ENCODE measurements around the gene HBA1. TPM values are rescaled to one million over a fixed set of nuclear protein-coding genes. Genes with fewer than 3 reads are reported as not detected.

Gene HBA1
- 5,051 TPM for total RNA-seq

DNA sequence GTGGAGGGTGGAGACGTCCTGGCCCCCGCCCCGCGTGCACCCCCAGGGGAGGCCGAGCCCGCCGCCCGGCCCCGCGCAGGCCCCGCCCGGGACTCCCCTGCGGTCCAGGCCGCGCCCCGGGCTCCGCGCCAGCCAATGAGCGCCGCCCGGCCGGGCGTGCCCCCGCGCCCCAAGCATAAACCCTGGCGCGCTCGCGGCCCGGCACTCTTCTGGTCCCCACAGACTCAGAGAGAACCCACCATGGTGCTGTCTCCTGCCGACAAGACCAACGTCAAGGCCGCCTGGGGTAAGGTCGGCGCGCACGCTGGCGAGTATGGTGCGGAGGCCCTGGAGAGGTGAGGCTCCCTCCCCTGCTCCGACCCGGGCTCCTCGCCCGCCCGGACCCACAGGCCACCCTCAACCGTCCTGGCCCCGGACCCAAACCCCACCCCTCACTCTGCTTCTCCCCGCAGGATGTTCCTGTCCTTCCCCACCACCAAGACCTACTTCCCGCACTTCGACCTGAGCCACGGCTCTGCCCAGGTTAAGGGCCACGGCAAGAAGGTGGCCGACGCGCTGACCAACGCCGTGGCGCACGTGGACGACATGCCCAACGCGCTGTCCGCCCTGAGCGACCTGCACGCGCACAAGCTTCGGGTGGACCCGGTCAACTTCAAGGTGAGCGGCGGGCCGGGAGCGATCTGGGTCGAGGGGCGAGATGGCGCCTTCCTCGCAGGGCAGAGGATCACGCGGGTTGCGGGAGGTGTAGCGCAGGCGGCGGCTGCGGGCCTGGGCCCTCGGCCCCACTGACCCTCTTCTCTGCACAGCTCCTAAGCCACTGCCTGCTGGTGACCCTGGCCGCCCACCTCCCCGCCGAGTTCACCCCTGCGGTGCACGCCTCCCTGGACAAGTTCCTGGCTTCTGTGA is at the start of gene HBA1:
Gene HBA1, plus strand, starts transcription at position 204 of the 906 bp plus-strand sequence. Its CDS starts 37 bp downstream, at position 241.

DNA sequence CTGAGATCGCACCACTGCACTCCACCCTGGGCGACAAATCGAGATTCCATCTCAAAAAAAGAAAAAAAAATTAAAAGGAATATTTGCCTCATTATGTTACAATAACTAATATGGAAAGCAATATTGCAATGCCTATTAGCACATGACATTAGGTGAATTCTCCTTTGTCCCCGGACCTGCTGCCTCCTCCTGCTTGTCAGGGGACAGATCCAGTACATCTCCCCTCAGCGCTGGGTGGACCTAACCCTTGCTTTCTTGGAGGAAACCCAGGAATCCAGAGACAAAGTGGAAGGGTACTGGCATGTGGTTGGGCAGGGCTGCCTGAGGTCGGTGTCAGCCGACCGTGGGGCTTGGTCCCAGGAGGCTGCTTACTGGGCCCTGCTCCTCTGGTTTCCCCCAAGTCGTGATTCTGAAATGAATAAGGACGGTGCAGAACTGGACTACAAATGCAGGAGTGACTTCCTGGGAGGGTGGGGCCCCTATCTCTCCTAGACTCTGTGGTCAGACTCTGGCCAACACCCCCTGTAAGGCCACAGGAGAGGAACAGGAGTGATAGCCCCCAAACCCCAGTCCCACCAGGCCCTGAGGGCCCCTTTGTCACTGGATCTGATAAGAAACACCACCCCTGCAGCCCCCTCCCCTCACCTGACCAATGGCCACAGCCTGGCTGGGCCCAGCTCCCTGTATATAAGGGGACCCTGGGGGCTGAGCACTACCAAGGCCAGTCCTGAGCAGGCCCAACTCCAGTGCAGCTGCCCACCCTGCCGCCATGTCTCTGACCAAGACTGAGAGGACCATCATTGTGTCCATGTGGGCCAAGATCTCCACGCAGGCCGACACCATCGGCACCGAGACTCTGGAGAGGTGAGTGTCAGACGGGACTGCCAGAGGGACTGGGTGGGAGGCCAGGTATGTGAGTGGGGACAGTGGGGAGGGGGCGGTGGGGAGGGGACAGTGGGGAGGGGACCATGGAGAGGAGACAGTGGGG is 24.0 kb upstream of the HBA1 start, which contains the start of gene HBZ:
Gene HBZ, plus strand, starts transcription at position 504 of the 988 bp plus-strand sequence. Its CDS starts 266 bp downstream, at position 770.

DNA sequence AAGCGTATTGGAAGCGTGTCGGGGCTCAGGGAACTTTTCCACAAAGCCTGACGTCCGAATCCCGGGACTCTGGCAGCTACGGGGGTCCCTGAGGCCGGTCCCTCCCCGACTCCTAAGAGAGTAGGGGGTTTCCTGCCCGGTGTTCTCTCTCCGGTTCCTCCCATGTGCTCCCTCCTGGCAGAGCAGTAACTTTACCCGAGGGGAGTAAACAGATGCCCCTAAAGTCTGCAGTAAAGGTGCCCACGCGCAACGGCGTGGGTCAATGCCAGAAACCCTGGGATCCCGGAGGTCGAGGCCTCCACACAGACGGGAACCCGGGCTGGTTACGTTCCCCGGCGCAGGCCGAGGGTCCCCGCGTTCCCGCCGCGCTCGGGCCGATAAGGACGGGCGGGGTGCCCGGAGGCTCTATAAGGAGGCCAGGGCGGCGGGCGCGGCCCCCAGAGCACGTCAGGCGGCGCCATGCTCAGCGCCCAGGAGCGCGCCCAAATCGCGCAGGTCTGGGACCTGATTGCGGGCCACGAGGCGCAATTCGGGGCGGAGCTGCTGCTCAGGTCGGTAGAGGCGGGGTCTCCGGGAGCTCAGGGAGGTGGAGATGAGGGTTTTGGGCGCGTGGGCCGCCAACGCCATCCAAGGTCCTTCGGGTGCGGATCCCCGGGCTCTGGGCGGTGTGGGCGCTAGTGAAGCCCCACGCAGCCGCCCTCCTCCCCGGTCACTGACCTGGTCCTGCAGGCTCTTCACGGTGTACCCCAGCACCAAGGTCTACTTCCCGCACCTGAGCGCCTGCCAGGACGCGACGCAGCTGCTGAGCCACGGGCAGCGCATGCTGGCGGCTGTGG is 10.7 kb upstream of the HBA1 start, which contains the start of gene HBM:
Gene HBM, plus strand, starts transcription at position 440 of the 836 bp plus-strand sequence. Its CDS starts 20 bp downstream, at position 460.

DNA sequence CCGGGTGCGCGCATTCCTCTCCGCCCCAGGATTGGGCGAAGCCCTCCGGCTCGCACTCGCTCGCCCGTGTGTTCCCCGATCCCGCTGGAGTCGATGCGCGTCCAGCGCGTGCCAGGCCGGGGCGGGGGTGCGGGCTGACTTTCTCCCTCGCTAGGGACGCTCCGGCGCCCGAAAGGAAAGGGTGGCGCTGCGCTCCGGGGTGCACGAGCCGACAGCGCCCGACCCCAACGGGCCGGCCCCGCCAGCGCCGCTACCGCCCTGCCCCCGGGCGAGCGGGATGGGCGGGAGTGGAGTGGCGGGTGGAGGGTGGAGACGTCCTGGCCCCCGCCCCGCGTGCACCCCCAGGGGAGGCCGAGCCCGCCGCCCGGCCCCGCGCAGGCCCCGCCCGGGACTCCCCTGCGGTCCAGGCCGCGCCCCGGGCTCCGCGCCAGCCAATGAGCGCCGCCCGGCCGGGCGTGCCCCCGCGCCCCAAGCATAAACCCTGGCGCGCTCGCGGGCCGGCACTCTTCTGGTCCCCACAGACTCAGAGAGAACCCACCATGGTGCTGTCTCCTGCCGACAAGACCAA is 4.0 kb upstream of the HBA1 start, which contains the start of gene HBA2:
Gene HBA2, plus strand, starts transcription at position 503 of the 568 bp plus-strand sequence. Its CDS starts 37 bp downstream, at position 540.

DNA sequence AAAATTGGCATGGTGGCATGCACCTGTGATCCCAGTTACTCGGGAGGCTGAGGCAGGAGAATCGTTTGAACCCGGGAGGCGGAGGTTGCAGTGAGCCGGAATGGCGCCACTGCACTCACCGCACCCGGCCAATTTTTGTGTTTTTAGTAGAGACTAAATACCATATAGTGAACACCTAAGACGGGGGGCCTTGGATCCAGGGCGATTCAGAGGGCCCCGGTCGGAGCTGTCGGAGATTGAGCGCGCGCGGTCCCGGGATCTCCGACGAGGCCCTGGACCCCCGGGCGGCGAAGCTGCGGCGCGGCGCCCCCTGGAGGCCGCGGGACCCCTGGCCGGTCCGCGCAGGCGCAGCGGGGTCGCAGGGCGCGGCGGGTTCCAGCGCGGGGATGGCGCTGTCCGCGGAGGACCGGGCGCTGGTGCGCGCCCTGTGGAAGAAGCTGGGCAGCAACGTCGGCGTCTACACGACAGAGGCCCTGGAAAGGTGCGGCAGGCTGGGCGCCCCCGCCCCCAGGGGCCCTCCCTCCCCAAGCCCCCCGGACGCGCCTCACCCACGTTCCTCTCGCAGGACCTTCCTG is 3.7 kb downstream of the HBA1 start, which contains the start of gene HBQ1:
Gene HBQ1, plus strand, starts transcription at position 359 of the 575 bp plus-strand sequence. Its CDS starts 28 bp downstream, at position 387.

Small RNAs within 50 kb of the gene (small RNA-seq; reads per million reads assigned to genes)
- gene RF00019 (ENCODE audit: low replicate concordance): not detected

Other genes starting within 250 kb of the HBA1 start
- 3.6 TPM for gene POLR3K, start 123.1 kb upstream of the HBA1 start, total RNA-seq
- gene SNRNP25, start 122.9 kb upstream of the HBA1 start, total RNA-seq: 15.2 TPM
- gene RHBDF1, start 104.0 kb upstream of the HBA1 start, total RNA-seq: 36.4 TPM
- gene MPG, start 98.5 kb upstream of the HBA1 start, total RNA-seq: 87.7 TPM
- gene NPRL3, start 38.0 kb upstream of the HBA1 start, total RNA-seq: 31.1 TPM
- gene HBZ, start 24.0 kb upstream of the HBA1 start, total RNA-seq: 38.7 TPM
- 135 TPM for gene HBM, start 10.7 kb upstream of the HBA1 start, total RNA-seq
- gene HBA2, start 3.8 kb upstream of the HBA1 start, total RNA-seq: 14,996 TPM
- 6.5 TPM for gene HBQ1, start 3.8 kb downstream of the HBA1 start, total RNA-seq
- gene LUC7L, start 52.8 kb downstream of the HBA1 start, total RNA-seq: 93.1 TPM
- gene FAM234A, start 58.1 kb downstream of the HBA1 start, total RNA-seq: 70.0 TPM
- 4.9 TPM for gene RGS11, start 99.3 kb downstream of the HBA1 start, total RNA-seq
- gene ARHGDIG, start 103.9 kb downstream of the HBA1 start, total RNA-seq: 1.6 TPM
- gene PDIA2, start 106.5 kb downstream of the HBA1 start, total RNA-seq: 0.47 TPM
- gene AXIN1, start 176.0 kb downstream of the HBA1 start, total RNA-seq: 14.8 TPM
- gene MRPL28, start 193.9 kb downstream of the HBA1 start, total RNA-seq: 45.5 TPM
- gene PGAP6, start 205.3 kb downstream of the HBA1 start, total RNA-seq: 54.2 TPM
- gene NME4, start 220.5 kb downstream of the HBA1 start, total RNA-seq: 40.1 TPM
- gene DECR2, start 225.2 kb downstream of the HBA1 start, total RNA-seq: 22.0 TPM
- gene RAB11FIP3, start 249.0 kb downstream of the HBA1 start, total RNA-seq: 108 TPM

Data from metanephros (tissue), 2 donors.